Inflammatory macrophage (primary cell): ENCODE data around the gene TCF7L1.
"Not testable (repeated sequence)": the region's sequence is repeated elsewhere in the genome, so short reads cannot be mapped to it uniquely, and the experiment has no call there.

Experiments
- DNase-seq, 2 donors: peaks; one replicate each; pipeline ENCODE4 v3.0.0-alpha.2; 2020 to 2022

The TCF7L1 gene

GRCh38 chr2:85133751-85134254 is 611 bp downstream of the TCF7L1 start:
- peak in 1 of 2 donors; percentile 23 for DNase-seq

- peak in 1 of 2 donors; percentile 5 for DNase-seq
Measured at GRCh38 chr2:85134255-85134895, 1.2 kb downstream of the TCF7L1 start.

GRCh38 chr2:85134896-85135659 is 1.9 kb downstream of the TCF7L1 start:
- DNase-seq: no peak

DNA sequence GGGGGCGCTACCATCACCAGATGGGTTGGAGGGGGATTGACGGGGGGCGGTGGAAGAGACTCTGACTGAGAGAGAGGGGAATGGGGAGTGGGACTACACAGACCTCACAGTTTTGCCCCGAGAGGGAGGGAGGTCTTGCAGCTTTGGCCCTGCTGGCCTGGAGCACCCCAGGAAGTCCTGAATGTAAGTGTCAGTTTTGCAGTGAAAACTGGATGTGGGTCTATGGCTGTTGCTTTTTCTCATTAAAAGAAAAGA is 2.4 kb downstream of the TCF7L1 start:
- DNase-seq: no peak

- no peak for DNase-seq
Measured at GRCh38 chr2:85137156-85137555, 4.0 kb downstream of the TCF7L1 start.

GRCh38 chr2:85143463-85144082 is 10.4 kb downstream of the TCF7L1 start:
- no peak for DNase-seq

DNA sequence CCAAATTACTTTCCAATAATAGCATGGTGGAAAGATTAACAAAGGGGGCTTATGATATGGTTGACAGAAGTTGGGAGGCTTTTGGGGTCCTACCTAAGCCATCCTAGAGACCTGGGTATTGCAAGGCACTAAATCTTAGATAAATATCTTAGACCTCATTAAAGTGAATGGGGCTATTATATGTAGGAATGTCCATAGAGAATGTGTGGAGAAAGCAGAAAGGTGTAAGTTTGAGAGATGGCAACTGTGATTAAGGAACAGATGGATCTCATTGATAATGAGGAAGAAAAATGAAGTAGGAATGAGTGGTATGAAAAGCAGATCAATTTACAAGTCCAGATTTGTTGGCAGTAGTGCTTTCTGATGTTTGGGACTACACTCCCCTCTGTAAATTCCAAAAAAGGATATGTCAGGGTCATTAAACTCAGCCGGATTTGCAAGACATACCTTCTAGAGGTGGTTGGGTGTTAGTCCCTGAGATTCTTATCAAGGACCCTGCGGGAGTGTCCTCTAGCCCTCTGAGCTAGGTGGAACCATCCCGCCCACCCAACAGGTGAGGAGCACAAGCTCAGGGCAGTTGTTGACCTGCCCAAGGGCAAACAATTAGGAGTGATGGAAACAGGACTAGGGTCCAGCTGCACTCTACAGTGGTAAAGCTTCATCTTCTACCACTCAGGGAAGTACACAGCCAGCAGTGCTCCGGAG is 12.1 kb downstream of the TCF7L1 start:
- DNase-seq: no peak

DNA sequence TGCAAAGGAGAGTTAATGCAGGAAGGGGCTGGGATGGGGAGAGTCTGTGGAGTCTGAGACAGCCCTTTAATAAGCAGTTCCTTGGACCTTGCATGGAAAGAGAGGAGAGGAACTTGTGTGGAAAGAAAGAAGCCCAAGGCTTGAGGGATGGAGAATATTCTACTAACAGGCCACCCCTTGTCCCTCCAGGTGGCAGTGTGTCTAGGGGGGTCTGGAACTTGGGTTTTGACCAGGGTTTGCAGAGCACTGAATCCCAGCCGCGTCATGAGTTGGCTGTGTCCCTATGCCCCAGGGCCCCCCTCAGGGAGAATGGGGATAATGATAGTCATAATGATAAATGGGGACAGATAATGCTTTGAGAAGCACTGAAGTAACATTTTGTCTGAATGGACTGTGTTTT is 15.0 kb downstream of the TCF7L1 start:
- no peak for DNase-seq

GRCh38 chr2:85151026-85151425 is 17.8 kb downstream of the TCF7L1 start:
- DNase-seq: no peak

DNA sequence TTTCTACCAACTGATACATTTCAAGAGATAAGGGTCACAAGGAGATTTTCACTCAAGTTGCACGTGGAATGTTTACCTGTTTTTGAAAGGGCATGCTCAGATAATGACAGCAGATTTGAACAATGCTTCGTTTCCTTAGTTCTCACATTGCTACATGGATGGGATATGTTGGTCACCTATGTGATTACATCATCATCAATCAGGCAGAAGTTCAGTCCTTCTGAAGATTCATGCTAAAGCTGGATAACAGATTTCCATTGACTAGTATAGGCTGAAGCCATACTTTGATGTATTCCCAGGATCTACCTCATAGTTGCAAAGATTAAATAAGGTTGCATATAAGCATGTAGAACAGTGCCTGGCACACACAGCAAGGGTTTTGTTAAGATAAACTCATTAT is 19.7 kb downstream of the TCF7L1 start:
- DNase-seq: no peak

GRCh38 chr2:85154048-85154753 is 21.0 kb downstream of the TCF7L1 start:
- no peak for DNase-seq

DNA sequence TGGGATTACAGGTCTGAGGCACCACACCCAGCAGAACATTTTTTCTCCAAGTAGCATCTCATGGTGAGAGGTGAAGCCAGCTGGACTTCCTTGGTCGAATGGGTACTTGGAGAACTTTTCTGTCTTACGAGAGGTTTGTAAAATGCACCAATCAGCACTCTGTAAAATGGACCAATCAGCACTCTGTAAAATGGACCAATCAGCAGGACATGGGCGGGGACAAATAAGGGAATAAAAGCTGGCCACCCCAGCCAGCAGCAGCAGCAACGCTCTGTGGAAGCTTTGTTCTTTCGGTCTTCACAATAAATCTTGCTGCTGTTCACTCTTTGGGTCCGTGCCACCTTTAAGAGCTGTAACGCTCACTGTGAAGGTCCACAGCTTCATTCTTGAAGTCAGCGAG is 21.9 kb downstream of the TCF7L1 start:
- not testable (repeated sequence) for DNase-seq

- DNase-seq: no peak
Measured at GRCh38 chr2:85156153-85156552, 23.0 kb downstream of the TCF7L1 start.

DNA sequence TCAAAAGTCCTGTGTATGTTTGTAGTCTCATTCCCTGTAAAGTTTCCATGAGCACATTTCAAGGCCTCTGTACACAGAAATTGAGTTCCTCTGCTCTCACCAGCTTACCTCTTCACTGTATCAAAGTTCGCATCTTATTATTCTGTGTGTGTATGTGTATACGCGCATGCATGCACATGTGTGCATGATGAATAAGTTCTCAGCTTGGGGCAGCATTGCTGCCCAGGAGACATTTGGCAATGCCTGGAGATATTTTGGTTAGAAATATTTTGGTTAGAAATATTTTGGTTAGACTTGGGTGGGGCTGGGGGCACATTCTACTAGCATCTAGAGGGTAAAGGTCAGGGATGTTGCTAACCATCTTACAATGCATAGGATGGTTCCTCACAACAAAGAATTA is 23.4 kb downstream of the TCF7L1 start:
- no peak for DNase-seq

GRCh38 chr2:85157345-85157744 is 24.2 kb downstream of the TCF7L1 start:
- DNase-seq: no peak

- no peak for DNase-seq
Measured at GRCh38 chr2:85158559-85159273, 25.5 kb downstream of the TCF7L1 start.

GRCh38 chr2:85159589-85159988 is 26.4 kb downstream of the TCF7L1 start:
- DNase-seq: no peak

DNA sequence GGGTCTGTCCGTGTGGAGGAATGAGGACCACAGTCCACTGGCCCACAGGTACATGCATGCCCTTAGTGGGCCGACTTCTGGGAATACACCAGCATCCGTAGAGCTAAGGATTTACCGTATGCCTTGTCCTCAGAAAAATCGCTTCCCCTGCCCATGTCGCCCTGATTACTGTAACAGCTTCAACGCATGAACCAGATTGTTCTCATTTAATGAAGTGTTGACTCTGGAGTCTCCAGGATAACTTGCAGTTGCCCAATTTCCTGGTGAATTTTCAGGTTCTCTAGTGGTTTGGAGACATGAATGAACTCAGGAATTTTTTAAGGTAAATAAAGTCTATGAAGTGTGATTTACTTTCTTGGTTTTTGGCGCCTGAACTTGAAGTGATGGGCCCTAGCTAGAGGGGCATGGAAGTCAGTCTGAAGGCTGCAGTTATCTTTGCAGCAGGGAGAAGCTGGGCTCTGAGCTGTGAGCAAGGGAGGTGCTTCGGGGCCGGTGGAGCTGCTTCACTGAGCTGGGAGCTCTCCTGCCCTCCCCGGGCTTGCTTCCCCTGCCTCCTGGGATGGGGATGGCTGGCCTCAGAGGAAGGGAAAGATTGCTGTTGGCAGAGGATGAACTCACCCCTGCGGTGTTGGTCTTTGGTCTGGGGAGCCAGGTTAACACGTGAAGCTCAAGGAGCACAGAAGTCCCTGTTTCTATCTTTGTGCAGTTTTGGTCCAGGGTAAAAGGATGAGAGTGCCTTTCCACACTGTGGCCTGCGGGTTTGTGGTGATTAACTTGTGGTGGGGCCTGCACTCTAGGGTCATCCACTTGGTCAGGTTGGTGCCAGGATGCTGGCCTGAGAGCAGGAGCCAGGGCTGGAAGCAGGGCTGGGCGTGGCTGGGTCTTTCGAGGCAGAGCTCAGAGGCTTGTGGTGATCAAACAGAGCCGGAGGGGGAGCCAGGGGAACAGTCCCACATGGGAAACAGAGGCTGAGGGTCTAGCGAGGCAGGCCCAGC is 28.1 kb downstream of the TCF7L1 start:
- no peak for DNase-seq

GRCh38 chr2:85162746-85163301 is 29.6 kb downstream of the TCF7L1 start:
- DNase-seq: no peak

DNA sequence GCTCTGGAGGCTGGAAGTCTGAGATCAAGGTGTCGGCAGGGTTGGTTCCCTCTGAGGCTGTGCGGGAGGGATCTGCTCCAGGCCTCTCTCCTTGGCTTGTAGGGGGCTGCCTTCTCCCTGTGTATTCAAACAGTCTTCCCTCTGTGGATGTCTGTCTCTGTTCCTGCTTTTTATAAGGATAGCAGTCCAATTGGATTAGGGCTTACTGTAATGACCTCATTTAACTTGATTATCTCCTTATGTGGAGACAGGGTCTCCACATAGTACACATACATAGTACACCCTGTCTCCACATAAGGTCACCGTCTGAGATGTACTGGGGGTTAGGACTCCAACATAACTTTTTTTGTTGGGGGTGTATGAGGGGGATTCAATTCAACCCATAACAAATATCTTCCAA is 30.5 kb downstream of the TCF7L1 start:
- no peak for DNase-seq
